ENCODE data around the gene PDPK1.
"Not testable (repeated sequence)": the region's sequence is repeated elsewhere in the genome, so short reads cannot be mapped to it uniquely, and the experiment has no call there.

The PDPK1 gene

GRCh38 chr16:2526135-2526534 is 11.7 kb upstream of the PDPK1 start:
- DNase-seq: no peak

GRCh38 chr16:2527071-2527783 is 10.6 kb upstream of the PDPK1 start:
- DNase-seq: no peak

GRCh38 chr16:2527784-2528100 is 10.1 kb upstream of the PDPK1 start:
- no peak for DNase-seq

GRCh38 chr16:2528161-2529060 is 9.4 kb upstream of the PDPK1 start:
- DNase-seq: no peak

- no peak for DNase-seq
Observed at GRCh38 chr16:2529061-2529931, 8.5 kb upstream of the PDPK1 start.

- no peak for DNase-seq
Observed at GRCh38 chr16:2529961-2530628, 7.7 kb upstream of the PDPK1 start.

GRCh38 chr16:2530629-2531318 is 7.0 kb upstream of the PDPK1 start:
- DNase-seq: no peak

GRCh38 chr16:2531371-2531695 is 6.5 kb upstream of the PDPK1 start, which contains the start of gene CEMP1:
TSS of gene CEMP1 (minus strand) at chr16:2531408. CDS start at chr16:2531073, 335 bp downstream.
- no peak for DNase-seq

GRCh38 chr16:2531696-2532493 is 5.9 kb upstream of the PDPK1 start:
- DNase-seq: peak; percentile 92

- no peak for DNase-seq
Observed at GRCh38 chr16:2532494-2533141, 5.2 kb upstream of the PDPK1 start.

GRCh38 chr16:2533142-2533755 is 4.6 kb upstream of the PDPK1 start:
- DNase-seq: not testable (repeated sequence)

- DNase-seq: no peak
Observed at GRCh38 chr16:2533912-2534311, 3.9 kb upstream of the PDPK1 start.

GRCh38 chr16:2534335-2534734 is 3.5 kb upstream of the PDPK1 start:
- DNase-seq: not testable (repeated sequence)

- no peak for DNase-seq
Observed at GRCh38 chr16:2535625-2536013, 2.2 kb upstream of the PDPK1 start.

- DNase-seq: not testable (repeated sequence)
Observed at GRCh38 chr16:2539192-2539844, 1.5 kb downstream of the PDPK1 start.

- DNase-seq: not testable (repeated sequence)
Observed at GRCh38 chr16:2539845-2540458, 2.1 kb downstream of the PDPK1 start.

- not testable (repeated sequence) for DNase-seq
Observed at GRCh38 chr16:2540912-2541311, 3.1 kb downstream of the PDPK1 start.

GRCh38 chr16:2541409-2541808 is 3.6 kb downstream of the PDPK1 start:
- not testable (repeated sequence) for DNase-seq

GRCh38 chr16:2543771-2544170 is 6.0 kb downstream of the PDPK1 start:
- DNase-seq: not testable (repeated sequence)
